Hematopoietic multipotent progenitor cell treated with erythropoietin and hydrocortisone succinate and interleukin-3 and kit ligand, for 8 days (in vitro differentiated cells): ENCODE measurements around the gene NEK1.
"Not testable (repeated sequence)": the region's sequence is repeated elsewhere in the genome, so short reads cannot be mapped to it uniquely, and the experiment has no call there.

Experiments used
- DNase-seq: peaks from one replicate; pipeline ENCODE4 v3.0.0-alpha.2; 2015

The NEK1 gene

GRCh38 chr4:169627307-169627706 lies 14.9 kb upstream of the NEK1 start:
- DNase-seq: peak; percentile 91

DNA sequence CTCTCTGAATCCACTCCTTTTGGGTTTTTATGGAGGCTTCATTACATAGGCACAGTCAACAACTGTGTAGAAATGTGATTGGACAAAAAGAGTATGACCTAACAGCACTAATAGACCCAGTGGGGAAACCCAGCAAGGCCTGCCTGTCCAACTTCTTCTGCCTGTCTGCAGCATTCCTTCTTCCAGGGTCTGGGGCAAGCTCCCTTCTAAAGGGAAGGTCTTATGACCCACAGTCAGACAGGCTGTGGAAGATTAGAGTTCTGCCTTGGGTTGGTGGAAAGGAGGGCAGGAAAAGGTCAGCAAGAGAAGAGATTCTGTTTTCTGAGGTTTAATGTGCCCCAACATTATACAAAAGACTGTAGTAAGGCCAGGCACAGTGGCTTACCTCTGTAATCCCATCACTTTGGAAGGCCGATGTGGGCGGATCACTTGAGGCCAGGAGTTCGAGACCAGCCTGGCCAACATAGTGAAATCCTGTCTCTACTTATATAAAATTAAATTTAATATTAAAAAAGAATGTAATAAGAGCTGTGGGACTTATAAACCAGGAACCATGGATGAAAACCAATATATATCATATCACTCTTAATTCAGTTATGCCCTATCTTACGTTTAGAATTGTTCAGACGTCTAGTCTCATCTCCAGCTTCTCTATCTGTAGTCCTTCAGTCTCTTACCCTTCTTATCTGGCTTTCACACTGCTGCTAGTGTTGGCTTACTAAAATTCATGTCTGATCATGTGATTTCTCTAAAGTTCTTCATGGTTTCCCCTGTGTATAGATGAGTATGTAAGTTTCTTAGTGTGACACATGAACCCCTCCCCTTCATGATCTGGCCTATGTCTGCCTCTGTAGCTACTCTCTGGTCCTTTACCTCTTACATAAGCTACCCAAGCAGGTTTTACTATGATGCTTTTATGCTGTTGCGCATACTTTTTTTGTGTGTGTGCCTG lies 14.2 kb upstream of the NEK1 start:
- peak; percentile 98 for DNase-seq

GRCh38 chr4:169625886-169626285 lies 13.5 kb upstream of the NEK1 start:
- peak; percentile 37 for DNase-seq

DNA sequence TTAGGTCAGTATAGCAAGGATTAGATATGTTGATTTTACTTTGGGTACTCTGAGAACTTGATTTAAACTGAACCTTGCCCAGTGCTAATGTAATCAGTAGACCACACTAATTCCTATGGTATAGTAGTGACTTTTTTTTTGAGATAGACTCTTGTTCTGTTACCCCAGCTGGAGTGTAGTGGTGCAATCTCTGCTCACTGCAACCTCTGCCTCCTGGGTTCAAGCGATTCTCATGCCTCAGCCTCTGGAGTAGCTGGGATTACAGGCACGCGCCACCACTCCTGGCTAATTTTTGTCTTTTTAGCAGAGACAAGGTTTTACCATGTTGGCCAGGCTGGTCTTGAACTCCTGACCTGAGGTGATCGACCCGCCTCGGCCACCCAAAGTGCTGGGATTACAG lies 11.6 kb upstream of the NEK1 start:
- DNase-seq: not testable (repeated sequence)

GRCh38 chr4:169622566-169622965 lies 10.2 kb upstream of the NEK1 start:
- DNase-seq: no peak

DNA sequence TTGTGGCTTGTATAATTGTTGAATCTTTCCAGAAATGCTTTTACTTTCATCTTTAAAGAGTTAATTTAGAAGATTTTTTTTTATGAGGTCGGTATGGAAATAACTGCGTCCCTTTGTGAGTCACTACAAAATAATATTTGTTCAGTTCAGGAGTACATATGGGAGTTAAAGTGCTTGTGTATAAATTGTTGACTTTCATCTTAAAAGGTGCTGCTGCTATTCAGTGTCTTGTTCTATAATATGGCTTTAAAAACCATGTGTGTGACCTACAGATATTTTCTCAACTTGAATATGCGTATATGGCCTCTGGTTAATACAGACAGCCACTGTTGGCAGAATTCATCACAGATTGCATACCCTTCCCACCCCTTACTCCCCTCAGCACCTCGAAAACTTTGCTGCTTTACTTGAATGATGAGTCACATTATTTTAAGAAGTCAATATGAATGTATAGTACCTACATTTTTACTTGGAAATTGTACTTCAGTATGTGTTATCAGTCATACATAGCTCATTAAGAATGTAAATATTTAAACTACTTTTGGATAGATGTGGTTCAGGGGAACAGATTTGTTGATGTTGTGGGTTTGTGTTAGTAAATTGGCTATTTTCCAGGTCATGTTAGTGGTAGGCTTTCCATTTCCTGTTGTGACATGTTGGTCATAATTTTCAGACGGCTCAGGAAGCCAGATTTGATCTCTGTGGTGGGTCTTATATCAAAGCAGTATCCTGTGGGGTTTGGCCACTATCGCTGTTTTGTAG lies 9.5 kb upstream of the NEK1 start:
- DNase-seq: peak; percentile 68

- no peak for DNase-seq
Observed at GRCh38 chr4:169620880-169621248, 8.5 kb upstream of the NEK1 start.

DNA sequence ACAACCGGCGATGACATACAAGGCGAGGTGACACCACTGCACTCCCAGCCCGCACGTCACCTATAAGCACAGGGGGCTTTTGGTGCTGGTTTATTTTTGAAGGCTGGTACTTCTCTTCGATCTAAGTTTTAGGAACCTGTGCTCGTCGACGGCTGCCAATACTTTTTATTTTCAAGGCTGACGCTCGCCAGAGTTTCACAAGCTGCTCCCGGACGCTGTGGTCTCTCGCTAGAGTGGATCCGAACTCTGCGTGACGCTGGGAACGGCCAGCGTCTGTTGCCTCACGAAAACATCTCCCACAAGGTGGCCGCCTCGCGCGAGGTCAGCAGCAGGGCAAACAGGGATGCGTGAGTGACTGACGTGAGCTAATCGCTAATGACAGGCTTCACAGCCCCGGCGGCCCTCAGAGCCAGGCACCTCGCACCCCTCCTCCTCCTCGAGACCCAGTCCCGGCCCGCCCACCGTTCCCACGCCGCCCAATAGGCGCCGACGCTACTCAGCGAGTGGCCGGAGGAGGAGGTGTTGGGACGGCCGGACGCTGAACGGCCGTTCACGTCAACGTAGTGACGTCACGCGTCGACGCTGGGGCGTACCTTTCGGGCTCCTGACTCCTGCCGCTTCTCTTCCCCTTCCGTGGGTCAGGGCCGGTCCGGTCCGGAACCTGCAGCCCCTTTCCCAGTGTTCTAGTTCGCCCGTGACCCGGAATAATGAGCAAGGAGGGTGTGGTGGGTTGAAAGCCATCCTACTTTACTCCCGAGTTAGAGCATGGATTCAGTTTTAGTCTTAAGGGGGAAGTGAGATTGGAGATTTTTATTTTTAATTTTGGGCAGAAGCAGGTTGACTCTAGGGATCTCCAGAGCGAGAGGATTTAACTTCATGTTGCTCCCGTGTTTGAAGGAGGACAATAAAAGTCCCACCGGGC lies 7.8 kb upstream of the NEK1 start, which contains the start of gene CLCN3:
TSS of gene CLCN3 (plus strand) at position 621 of the 922 bp plus-strand sequence. CDS start 15,351 bp downstream, outside the sequence.
- DNase-seq: peak; percentile 98

- peak; percentile 82 for DNase-seq
Observed at GRCh38 chr4:169619518-169619957, 7.2 kb upstream of the NEK1 start.

GRCh38 chr4:169618986-169619385 lies 6.6 kb upstream of the NEK1 start:
- DNase-seq: no peak

- DNase-seq: no peak
Observed at GRCh38 chr4:169618286-169618685, 5.9 kb upstream of the NEK1 start.

GRCh38 chr4:169617306-169617705 lies 4.9 kb upstream of the NEK1 start:
- DNase-seq: peak; percentile 55

- DNase-seq: no peak
Observed at GRCh38 chr4:169616846-169617245, 4.5 kb upstream of the NEK1 start.

DNA sequence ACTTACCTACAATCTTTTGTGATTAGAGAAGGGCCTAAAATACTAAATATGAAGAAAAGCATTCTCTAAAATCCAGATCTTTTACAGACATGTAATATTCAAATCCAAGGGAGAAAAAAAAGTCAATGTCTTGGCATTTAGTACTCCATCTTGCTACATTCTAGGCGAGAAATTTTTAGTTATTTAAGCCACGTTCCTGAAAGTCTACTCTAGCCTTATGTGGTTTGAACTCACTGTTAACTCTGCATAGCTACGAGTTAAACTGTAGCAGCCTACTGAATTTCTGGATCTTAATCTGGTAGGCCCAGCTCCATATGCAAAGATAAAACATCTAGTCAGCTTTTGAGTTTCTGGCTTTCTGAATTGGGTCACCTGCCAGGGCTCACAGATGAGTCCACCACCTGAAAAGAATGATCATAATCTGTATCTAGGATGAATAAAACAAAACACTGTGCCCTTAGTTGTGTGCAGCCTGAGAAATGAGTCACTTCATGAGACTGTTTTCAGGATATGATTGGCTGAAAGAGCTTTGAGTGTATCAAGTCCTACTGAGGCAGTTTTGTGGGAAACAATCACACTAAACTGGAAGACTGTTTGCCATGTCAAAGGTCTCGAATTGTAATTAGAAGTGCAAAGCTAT lies 3.2 kb upstream of the NEK1 start:
- DNase-seq: peak; percentile 22

DNA sequence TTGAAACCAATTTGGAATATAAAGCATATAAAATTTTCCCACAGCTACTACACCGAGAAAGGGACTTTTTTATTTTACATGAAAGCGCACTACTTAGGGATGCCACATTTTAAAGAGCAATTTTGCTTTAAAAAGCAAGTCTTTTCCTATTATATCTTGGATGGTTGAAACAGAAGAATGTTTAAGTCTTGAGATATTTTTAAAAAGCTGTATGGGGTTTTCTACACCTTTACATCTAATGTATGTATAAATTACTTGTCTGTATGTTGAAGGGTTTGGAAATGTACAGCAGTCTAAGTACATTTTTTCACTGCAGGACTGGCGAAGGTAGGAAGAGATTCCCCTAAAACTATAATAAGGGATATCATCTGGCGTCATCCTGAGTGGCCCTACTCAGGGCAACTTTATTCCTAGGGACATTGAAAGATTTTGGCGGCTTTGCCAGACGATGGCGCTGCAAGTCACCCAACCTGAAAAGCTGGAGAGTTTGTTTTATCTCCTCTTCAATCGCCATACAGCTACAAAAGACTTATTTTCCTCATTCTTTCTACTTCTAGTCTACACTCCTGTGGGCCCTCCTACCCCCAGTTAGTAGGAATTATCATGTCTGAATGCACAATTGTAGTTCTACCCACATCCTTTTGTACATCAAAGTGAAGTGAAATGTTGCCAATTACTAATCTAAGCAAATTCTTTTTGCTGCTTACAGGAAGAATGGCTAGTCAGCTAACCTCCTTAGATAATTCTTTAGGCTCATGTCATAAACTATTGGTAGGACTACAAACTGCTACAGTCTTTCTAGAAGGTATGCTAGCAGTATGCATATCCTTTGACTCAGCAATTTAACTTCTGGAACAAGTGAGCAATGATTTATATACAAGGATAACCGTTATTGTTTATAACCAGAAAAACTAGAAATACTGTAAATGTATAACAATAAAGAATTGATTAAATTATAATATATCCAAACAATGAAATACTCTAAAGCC lies 782 bp upstream of the NEK1 start:
- peak; percentile 91 for DNase-seq

DNA sequence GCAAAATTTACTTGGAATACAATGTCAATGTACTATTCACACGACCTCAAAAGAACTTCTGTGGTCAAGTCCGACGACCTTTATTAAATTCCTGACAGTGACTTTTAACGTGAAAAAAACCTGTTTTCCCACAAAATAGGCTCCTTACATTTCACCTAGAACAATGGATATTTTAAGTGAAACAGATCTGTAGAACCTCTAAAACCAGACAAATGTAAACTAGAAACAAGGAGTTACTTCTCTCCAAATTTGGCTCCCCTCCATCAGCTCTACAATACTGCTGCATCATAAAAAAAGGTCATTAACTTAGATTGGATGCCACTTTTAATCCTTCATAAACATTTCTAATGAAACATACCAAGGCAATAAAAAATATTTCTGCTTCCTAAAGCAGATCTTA lies 1.2 kb downstream of the NEK1 start:
- DNase-seq: no peak

DNA sequence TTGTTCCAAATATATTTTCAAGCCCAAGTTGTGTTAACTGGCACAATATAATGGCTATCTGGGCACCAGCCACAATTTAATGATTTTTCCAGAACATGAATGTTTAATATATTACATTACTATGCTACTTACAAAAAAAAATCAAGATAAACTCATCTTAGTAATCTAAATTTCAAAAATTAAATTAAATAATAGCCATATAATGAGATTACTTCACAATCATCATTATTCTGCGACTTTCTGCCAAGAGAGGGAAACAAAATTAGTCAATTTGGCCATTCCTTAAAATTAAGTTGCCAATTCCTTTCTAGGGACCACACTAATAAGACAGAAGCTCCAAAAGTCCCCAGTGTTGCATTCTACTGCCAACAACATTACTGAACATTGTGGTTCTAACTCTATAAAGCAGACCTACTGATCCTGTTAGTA lies 7.5 kb downstream of the NEK1 start:
- DNase-seq: no peak

- DNase-seq: peak; percentile 79
Observed at GRCh38 chr4:169604131-169604900, 8.1 kb downstream of the NEK1 start.

DNA sequence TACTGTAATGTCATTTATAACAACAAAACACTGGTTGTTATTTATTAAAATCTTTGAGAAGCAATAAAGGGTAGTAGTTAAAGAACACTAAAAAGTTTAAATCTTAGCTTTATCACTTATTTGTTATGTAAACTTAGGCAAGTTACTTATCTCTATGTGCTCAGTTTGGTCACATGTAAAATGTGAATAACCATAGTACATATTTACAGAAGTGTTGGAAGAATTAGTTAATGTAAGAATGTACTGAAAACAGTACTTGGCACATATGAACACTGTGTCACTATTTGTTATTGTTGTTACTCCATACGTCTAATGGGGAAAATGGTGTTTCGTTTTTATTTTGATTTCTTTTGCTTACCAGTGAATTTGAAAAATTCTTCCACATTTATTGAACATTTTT lies 9.1 kb downstream of the NEK1 start:
- DNase-seq: no peak
